ENCODE measurements around the gene DIP2C.

DNA sequence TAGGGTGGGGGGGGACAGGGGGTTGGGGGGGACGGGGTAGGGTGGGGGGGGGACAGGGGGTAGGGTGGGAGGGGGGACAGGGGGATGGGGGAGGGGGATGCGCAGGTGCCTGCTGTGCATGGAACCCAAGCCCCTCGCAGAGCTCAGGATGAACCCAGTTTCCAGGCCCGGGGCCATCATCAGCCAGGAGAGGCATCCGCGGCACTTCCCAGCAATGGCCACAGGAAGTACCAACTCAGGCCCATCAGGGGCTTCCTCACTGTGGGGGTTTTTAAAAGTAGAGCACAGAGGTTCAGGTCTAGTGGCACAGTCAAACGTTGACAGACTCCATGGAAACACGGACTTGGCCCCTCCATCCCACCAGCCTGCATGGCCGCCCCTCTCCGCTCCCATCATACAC lies 172.7 kb downstream of the DIP2C start:
- TF ChIP-seq, protein P1, sequence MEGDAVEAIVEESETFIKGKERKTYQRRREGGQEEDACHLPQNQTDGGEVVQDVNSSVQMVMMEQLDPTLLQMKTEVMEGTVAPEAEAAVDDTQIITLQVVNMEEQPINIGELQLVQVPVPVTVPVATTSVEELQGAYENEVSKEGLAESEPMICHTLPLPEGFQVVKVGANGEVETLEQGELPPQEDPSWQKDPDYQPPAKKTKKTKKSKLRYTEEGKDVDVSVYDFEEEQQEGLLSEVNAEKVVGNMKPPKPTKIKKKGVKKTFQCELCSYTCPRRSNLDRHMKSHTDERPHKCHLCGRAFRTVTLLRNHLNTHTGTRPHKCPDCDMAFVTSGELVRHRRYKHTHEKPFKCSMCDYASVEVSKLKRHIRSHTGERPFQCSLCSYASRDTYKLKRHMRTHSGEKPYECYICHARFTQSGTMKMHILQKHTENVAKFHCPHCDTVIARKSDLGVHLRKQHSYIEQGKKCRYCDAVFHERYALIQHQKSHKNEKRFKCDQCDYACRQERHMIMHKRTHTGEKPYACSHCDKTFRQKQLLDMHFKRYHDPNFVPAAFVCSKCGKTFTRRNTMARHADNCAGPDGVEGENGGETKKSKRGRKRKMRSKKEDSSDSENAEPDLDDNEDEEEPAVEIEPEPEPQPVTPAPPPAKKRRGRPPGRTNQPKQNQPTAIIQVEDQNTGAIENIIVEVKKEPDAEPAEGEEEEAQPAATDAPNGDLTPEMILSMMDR (IDR thresholded peaks at IDR 0.05) = no peak
- no peak for TF ChIP-seq POLR2A (IDR thresholded peaks at IDR 0.05)
